ENCODE results near the gene MRFAP1.

DNA sequence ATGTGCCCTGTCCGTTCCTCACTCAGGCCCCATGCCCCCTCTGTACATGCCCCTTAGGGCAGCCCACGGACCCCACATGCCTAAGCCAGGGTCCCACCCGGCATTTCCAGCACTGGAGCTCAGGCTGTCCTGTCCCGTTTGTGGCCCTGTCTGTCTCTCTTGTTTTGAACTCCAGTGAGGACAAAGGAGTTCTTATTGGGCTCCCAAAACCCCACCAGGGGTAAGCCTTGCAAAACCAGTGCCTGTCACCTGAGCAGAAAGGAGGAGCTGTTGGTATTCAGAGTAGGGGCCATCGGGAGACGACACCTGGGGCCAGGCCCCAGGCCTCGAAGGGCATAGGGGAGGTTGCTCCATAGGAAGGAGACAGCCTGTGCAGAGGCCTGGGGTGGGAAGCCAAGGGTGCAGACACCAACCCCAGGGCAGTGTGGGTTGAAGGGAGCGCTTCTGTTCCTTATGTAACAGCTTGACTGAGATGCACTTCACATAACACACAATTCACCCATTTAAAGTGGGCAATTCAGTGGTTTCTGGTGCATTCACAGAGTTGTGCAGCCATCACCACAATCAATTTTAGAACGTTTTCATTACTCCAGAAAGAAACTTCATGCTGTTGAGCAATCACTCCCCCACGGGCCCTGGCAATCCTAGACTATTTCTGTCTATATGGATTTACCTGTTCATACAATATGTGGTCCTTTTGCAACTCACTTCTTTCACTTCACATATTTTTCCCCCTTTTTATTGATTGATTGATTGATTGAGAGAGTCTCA, 33.8 kb upstream of the MRFAP1 start:
- TF ChIP-seq, protein P1, sequence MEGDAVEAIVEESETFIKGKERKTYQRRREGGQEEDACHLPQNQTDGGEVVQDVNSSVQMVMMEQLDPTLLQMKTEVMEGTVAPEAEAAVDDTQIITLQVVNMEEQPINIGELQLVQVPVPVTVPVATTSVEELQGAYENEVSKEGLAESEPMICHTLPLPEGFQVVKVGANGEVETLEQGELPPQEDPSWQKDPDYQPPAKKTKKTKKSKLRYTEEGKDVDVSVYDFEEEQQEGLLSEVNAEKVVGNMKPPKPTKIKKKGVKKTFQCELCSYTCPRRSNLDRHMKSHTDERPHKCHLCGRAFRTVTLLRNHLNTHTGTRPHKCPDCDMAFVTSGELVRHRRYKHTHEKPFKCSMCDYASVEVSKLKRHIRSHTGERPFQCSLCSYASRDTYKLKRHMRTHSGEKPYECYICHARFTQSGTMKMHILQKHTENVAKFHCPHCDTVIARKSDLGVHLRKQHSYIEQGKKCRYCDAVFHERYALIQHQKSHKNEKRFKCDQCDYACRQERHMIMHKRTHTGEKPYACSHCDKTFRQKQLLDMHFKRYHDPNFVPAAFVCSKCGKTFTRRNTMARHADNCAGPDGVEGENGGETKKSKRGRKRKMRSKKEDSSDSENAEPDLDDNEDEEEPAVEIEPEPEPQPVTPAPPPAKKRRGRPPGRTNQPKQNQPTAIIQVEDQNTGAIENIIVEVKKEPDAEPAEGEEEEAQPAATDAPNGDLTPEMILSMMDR (conservative IDR thresholded peaks at IDR 0.05) = no peak
- TF ChIP-seq ZFX (IDR thresholded peaks at IDR 0.05) = no peak
